Fibroblast of villous mesenchyme (primary cell): Measurements from ENCODE around the gene FHOD3. TPM values are rescaled to one million over a fixed set of nuclear protein-coding genes. Genes with fewer than 3 reads are reported as not detected.
A peak's percentile ranks its signal among the peaks of the same experiment; 100 is the strongest.

Experiments
- DNase-seq: peaks from one replicate; pipeline ENCODE4 v3.0.0-alpha.2; 2010; ENCODE audit warnings: low read depth
- H3K4me3 ChIP-seq: 2 replicates; pipeline ENCODE4 v1.5.1; 2011; ENCODE audit warnings: low read depth, mild to moderate bottlenecking, low read length
- CTCF ChIP-seq: IDR thresholded peaks from 2 replicates; pipeline ENCODE4 v1.5.1; 2012; ENCODE audit warnings: low read depth, mild to moderate bottlenecking, low read length; ENCODE audit not compliant: insufficient read depth
- total RNA-seq: library from RNA; depleted of rRNA; stranded (reverse); fragments of >200 nt; gene quantifications from 2 replicates; pipeline ENCODE4 v1.2.3, GENCODE V29; 2012

The FHOD3 gene
- total RNA-seq, 1 donor: 5.2 TPM

DNA sequence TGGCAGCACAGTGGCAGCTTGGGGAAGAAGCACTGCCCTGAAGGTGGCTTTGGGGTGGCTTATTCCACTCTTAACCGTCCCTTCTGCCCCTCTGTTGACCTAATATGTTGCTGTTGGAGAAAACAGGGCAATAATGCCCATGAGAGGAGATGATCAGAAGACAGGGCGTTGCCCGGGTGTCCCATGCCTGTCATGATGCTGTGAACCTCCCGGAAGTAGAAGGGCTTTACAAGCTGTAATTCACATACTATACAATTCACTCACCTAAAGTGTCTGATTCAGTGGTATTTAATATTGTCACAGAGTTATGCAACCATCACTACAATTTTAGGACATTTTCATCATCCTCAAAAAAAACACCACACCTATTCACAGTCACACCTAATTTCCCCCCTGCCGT is 112.3 kb downstream of the FHOD3 start:
- no peak for DNase-seq
- TF ChIP-seq CTCF: no peak
- no peak overlapping the region for H3K4me3 ChIP-seq

DNA sequence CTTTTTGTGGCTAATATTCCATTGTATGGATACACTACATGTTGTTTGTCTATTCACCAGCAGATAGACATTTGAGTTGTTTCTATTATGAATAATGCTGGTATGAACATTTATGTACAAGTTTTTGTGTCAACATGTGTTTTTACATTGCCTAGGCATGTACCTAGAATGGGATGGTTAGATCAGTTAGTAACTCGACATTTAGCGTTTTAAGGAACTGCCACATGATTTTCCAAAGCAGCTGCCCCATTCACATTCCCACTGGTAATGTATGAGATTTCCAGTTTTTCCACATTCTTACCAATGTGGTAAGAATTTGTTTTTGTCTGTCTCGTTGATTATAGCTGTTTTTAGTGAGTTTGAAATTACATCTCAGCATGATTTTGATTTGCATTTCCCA is 112.8 kb downstream of the FHOD3 start:
- no peak overlapping the region for H3K4me3 ChIP-seq
- no peak for DNase-seq

DNA sequence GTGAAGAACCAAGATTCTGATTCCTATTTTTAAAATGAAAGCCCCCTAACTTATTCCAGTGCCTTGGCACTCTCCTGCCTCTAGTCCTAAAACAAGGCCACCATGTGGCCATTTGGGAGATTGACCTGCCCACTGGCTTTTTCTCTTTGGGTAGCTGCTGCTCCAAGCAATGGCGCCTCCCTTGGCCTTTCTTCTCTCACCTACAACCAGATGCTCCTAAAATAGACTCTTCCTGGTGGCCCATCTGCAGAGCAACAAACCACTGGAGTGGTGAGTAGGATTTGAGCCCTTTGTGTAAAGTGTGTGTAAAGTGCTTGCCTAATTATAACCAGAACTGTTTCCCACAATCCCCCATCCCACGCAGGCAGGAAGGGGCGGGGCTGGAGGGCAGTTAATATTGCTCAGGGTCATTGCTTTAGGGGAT is 114.2 kb downstream of the FHOD3 start:
- peak; percentile 42 for TF ChIP-seq CTCF
- DNase-seq: peak; percentile 12
- no peak overlapping the region for H3K4me3 ChIP-seq

More for the DNA sequence above, 112.8 kb downstream of the FHOD3 start:
- TF ChIP-seq CTCF: no peak

DNA sequence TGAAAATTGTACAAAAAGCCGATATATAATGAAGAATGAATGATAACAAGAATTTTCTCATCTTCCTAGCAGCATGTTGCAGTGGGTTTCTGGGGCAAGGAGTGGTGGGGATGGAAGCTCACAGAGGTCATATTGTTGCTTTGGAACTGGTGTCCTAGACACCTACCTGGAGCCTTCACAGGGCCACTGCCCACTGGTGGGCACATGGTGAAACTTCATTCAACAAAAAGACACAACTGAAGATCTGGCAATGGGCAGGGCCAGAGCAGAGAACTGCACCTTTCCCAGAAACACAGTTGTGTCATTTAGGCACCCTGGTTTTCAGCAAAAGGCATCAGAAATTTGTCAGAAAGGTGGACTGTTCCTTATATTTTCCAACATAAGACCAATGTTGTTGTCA is 115.3 kb downstream of the FHOD3 start:
- TF ChIP-seq CTCF: peak; percentile 45
- H3K4me3 ChIP-seq: no peak overlapping the region
- peak; percentile 11 for DNase-seq

DNA sequence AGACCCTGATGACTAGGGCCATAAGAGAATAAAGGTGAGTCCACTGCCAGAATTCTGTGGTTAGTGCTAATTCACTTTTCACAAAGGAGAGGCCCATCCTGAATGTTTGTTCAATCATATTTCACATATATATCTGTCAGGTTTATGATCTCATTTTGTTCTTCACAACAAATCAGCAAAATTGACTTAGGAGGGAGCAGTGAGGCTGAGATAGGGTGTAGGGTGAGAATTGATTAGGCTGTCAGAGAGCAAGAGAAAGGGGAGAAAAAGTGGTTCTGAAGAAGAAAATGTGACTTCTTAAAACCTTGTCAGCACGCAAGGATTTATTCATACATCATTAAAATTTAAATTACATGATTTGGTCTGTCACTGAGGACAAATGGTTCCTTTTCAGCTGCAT is 117.7 kb downstream of the FHOD3 start:
- H3K4me3 ChIP-seq: no peak overlapping the region
- no peak for DNase-seq
- TF ChIP-seq CTCF: no peak

GRCh38 chr18:36415625-36416024 is 118.1 kb downstream of the FHOD3 start:
- no peak for TF ChIP-seq CTCF
- no peak for DNase-seq
- no peak overlapping the region for H3K4me3 ChIP-seq

- no peak overlapping the region for H3K4me3 ChIP-seq
- DNase-seq: no peak
- no peak for TF ChIP-seq CTCF
Measured at GRCh38 chr18:36419188-36419899, 121.8 kb downstream of the FHOD3 start.
